ENCODE data around the gene VPS51. TPM values are rescaled to one million over a fixed set of nuclear protein-coding genes. Genes with fewer than 3 reads are reported as not detected.

The VPS51 gene
- polyA plus RNA-seq, 1 experiment: 86.2 TPM

- no peak for TF ChIP-seq CTCF (IDR thresholded peaks at IDR 0.05; ENCODE audit: insufficient read depth, low read depth, low read length)
- H3K4me3 ChIP-seq (ENCODE audit: low read depth, low read length): no peak overlapping the region
- ChIA-PET POLR2A (no interaction called here), CTCF (interaction anchor here (1.1 to 1.8 kb wide), 2 partner anchors 12 to 25 kb away, joined by 3 read pairs; partner anchors contain the start of gene TM7SF2)
- no peak for DNase-seq (ENCODE audit: low read depth)
- peaks cover 31% of the 10 kb centered on the region for H3K36me3 ChIP-seq (ENCODE audit: control insufficient read depth, insufficient read depth, low read length)
- no peaks in the 10 kb centered on the region for H3K27me3 ChIP-seq (ENCODE audit: control insufficient read depth, insufficient read depth, low read length)
These were observed 9.2 kb upstream of the VPS51 start for GRCh38 chr11:65086809-65087208.

- DNase-seq (ENCODE audit: low read depth): no peak
- H3K27me3 ChIP-seq (ENCODE audit: control insufficient read depth, insufficient read depth, low read length): no peaks in the 10 kb centered on the region
- CTCF ChIA-PET: no interaction called here
- POLR2A ChIA-PET: no interaction called here
- peaks cover 31% of the 10 kb centered on the region for H3K36me3 ChIP-seq (ENCODE audit: control insufficient read depth, insufficient read depth, low read length)
- no peak for TF ChIP-seq CTCF (IDR thresholded peaks at IDR 0.05; ENCODE audit: insufficient read depth, low read depth, low read length)
- no peak overlapping the region for H3K4me3 ChIP-seq (ENCODE audit: low read depth, low read length)
These were observed 8.8 kb upstream of the VPS51 start for GRCh38 chr11:65087216-65087615.

- CTCF ChIA-PET: no interaction called here
- Histone ChIP-seq H3K4me3 (ENCODE audit: low read depth, low read length) (no peak overlapping the region), H3K36me3 (ENCODE audit: control insufficient read depth, insufficient read depth, low read length) (peaks cover 31% of the 10 kb centered on the region), H3K27me3 (ENCODE audit: control insufficient read depth, insufficient read depth, low read length) (no peaks in the 10 kb centered on the region)
- DNase-seq (ENCODE audit: low read depth): no peak
- no peak for TF ChIP-seq CTCF (IDR thresholded peaks at IDR 0.05; ENCODE audit: insufficient read depth, low read depth, low read length)
- POLR2A ChIA-PET: no interaction called here
These were observed 8.2 kb upstream of the VPS51 start for GRCh38 chr11:65087827-65088226.

GRCh38 chr11:65089621-65090020 is 6.4 kb upstream of the VPS51 start:
- POLR2A ChIA-PET: no interaction called here
- Histone ChIP-seq H3K36me3 (ENCODE audit: control insufficient read depth, insufficient read depth, low read length) (peaks cover 31% of the 10 kb centered on the region), H3K4me3 (ENCODE audit: low read depth, low read length) (no peak overlapping the region), H3K27me3 (ENCODE audit: control insufficient read depth, insufficient read depth, low read length) (no peaks in the 10 kb centered on the region)
- no peak for DNase-seq (ENCODE audit: low read depth)
- CTCF ChIA-PET: interaction anchor here (1.0 to 11.9 kb wide), 3 partner anchors 21 to 246 kb away, joined by 3 to 152 read pairs (median 5); partner anchors contain the start of genes CDC42BPG, TM7SF2 and ZNHIT2
- no peak for TF ChIP-seq CTCF (IDR thresholded peaks at IDR 0.05; ENCODE audit: insufficient read depth, low read depth, low read length)

- ChIA-PET POLR2A (no interaction called here), CTCF (interaction anchor here (0.8 to 11.9 kb wide), 2 partner anchors 20 to 76 kb away, joined by 4 to 152 read pairs; partner anchors contain the start of gene TM7SF2)
- TF ChIP-seq CTCF (IDR thresholded peaks at IDR 0.05; ENCODE audit: insufficient read depth, low read depth, low read length): no peak
These were observed 5.4 kb upstream of the VPS51 start for GRCh38 chr11:65090628-65091027.

More at GRCh38 chr11:65090628-65091027, 5.4 kb upstream of the VPS51 start:
- Histone ChIP-seq H3K27me3 (ENCODE audit: control insufficient read depth, insufficient read depth, low read length) (no peaks in the 10 kb centered on the region), H3K4me3 (ENCODE audit: low read depth, low read length) (no peak overlapping the region), H3K36me3 (ENCODE audit: control insufficient read depth, insufficient read depth, low read length) (peaks cover 31% of the 10 kb centered on the region)
- DNase-seq (ENCODE audit: low read depth): no peak
